ELR (cell line): Measurements from ENCODE around the gene RRP1B.
"Not testable (repeated sequence)": the region's sequence is repeated elsewhere in the genome, so short reads cannot be mapped to it uniquely, and the experiment has no call there.

Experiments used
- DNase-seq: peaks from one replicate; pipeline ENCODE4 v3.0.0-alpha.2; 2015; ENCODE audit warnings: low read depth

The RRP1B gene, protein sequence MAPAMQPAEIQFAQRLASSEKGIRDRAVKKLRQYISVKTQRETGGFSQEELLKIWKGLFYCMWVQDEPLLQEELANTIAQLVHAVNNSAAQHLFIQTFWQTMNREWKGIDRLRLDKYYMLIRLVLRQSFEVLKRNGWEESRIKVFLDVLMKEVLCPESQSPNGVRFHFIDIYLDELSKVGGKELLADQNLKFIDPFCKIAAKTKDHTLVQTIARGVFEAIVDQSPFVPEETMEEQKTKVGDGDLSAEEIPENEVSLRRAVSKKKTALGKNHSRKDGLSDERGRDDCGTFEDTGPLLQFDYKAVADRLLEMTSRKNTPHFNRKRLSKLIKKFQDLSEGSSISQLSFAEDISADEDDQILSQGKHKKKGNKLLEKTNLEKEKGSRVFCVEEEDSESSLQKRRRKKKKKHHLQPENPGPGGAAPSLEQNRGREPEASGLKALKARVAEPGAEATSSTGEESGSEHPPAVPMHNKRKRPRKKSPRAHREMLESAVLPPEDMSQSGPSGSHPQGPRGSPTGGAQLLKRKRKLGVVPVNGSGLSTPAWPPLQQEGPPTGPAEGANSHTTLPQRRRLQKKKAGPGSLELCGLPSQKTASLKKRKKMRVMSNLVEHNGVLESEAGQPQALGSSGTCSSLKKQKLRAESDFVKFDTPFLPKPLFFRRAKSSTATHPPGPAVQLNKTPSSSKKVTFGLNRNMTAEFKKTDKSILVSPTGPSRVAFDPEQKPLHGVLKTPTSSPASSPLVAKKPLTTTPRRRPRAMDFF

GRCh38 chr21:43659136-43660000 is at the start of gene RRP1B, which contains the start of gene HSF2BP:
Gene RRP1B, plus strand, starts transcription at chr21:43659560. Its CDS starts 105 bp downstream, at chr21:43659665.
Gene HSF2BP, minus strand, starts transcription at chr21:43659488. Its CDS starts 1,392 bp downstream, at chr21:43658096.
- DNase-seq: peak; percentile 85

DNA sequence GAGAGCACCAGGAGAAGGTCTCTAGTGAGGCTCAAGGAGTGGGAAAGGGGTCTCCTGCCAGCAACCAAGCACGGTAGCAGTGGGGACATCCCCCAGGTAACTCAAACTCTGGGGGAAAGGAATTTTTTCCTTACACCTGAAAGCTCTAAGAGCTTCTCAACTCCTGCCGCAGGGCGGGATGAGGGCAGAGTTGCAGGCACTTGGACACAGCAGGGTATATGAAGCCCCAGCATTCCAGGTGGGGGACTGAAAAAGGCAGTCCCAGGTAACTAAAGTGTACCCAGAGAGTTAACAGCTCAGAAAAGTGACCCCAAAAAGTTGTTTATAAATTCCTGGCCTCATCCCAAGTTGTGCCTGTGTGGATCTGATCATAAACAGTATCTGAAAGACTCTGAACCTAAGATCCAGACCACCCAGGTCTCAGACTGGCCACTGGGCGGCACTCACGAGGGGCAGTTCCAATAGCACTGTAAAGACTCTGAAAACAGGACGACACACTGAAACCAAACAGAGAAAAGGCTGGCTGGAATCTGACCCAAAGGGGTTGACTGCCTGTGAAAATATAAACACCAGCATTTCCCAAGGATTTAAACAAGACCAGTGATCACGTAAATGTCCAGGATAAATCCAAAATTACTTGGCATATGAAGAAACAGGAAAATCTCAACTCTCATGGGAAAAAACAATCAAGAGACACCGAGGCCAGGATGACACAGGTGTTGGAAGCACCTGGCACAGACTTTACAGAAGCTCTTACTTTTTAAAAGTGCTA is 47.6 kb upstream of the RRP1B start:
- peak; percentile 75 for DNase-seq

DNA sequence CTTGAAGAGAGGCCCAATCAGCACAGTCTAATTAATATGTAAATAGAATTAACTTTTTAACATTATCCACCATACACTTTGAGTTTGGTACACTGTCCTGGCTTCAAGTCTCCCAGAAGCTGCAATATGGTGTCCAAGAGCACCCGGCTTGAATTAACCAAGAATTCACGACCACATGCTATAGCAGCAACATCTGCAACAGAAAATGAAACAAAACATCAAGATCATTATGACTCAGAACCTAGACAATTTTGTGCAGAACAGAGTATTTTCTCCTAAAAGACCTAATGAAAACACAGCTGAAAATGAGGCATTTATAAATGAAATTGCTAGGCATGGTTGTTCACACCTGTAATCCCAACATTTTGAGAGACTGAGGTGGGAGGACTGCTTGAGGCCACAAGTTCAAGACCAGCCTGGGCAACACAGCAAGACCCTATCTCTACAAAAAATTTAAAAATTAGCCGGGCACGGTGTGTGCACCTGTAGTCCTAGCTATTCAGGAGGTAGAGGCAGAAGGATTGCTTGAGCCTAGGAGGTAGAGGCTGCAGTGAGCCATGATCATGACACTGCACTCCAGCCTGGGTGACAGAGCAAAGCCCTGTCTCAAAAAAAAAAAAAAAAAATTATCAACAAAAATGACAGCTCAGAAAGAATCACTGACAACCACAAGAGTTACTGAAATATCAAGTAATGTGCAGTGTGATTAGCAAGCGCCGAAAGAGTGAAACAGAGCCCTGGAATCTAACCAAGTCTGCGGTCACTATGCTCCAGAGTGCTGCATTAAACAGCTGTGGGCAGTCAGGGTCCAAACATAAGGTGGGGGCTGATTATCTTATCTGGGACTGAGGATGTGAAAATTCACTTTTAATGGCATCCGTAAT is 45.4 kb upstream of the RRP1B start:
- DNase-seq: no peak

- DNase-seq: no peak
Measured at GRCh38 chr21:43614839-43615238, 44.5 kb upstream of the RRP1B start.

GRCh38 chr21:43616861-43617260 is 42.5 kb upstream of the RRP1B start:
- not testable (repeated sequence) for DNase-seq

GRCh38 chr21:43618940-43619339 is 40.4 kb upstream of the RRP1B start:
- no peak for DNase-seq

DNA sequence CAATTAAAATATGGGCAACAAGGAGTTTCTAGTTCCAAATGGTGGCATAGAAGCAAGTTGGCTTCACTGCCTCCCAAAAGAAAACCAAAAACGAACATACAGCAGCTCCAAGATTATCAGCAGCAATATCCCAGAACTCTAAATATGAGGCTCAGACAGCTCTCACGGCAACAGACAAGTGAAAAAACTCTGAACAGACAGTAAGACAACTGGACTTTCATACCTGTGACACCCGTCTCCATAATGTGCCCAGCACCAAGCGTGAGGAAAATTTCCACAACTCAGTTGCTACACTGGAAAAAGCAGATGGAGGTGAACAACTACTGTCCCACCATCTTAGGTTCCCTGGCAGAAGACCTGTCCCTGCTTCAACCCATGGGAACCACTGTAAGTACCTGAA is 40.0 kb upstream of the RRP1B start:
- no peak for DNase-seq

GRCh38 chr21:43619856-43620255 is 39.5 kb upstream of the RRP1B start:
- DNase-seq: peak; percentile 45

DNA sequence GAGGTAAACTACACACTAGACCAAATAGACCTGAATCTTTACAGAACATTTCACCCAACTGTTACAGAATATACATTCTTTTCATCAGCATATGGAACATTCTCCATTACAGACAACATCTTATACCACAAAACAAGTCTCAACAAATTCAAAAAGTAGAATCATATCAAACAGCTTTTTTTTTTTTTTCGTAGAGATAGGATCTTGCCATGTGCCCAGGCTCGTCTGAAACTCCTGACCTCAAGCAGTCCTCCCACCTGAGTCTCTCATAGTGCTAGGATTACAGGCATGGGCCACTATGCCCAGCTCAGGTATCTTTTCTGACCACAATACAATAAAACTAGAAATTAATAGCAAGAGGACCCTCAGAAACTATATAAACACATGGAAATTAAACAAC is 36.6 kb upstream of the RRP1B start:
- DNase-seq: no peak

- no peak for DNase-seq
Measured at GRCh38 chr21:43623588-43623987, 35.8 kb upstream of the RRP1B start.

GRCh38 chr21:43624339-43624738 is 35.0 kb upstream of the RRP1B start:
- no peak for DNase-seq

GRCh38 chr21:43626390-43626789 is 33.0 kb upstream of the RRP1B start:
- no peak for DNase-seq

DNA sequence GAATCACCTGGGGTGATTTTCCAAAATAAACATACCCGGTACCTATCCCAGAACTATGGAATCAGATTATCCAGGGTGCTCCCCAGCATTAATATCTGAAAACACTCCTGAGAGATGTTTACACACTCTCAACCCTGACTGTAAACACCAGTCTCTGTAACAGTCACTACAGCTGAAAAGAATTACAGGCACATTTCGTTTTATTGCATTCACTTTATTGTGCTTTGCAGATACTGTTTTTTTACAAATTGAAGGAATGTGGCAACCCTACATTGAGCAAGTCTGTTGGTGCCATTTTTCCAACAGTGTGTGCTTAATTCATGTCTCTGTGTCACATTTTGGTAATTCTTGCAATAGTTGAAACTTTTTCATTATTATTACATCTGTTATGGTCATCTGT is 31.8 kb upstream of the RRP1B start:
- DNase-seq: no peak

DNA sequence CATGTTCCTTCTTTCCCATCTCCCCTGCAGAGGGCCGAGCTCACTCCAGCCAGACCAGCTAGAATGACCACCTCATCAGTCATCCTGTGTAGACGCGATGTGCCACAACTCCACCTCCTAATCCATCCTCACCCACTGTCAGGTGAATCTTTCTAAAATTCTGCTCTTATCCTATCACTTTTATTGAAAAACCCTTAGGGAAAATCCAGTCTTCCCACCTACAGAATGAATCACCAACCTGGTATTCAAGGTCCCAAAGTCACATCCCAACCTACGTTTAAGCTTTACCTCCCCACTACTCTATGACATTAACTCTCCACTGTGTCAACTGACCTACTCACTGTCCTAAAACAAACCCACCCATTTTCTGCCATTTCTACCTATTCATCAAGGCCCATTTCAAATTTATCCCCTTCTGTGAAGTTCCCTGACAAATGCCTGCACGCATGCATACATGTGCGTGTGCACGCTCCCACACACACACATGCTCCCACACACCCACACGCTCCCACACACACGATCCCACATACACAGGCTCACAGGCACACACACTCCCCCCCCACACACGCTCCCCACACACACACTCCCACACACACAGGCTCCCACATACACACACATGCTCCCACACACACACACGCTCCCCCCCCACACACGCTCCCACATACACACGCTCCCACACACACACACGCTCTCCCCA is 27.8 kb upstream of the RRP1B start:
- DNase-seq: no peak

GRCh38 chr21:43632373-43632905 is 26.9 kb upstream of the RRP1B start:
- DNase-seq: no peak

DNA sequence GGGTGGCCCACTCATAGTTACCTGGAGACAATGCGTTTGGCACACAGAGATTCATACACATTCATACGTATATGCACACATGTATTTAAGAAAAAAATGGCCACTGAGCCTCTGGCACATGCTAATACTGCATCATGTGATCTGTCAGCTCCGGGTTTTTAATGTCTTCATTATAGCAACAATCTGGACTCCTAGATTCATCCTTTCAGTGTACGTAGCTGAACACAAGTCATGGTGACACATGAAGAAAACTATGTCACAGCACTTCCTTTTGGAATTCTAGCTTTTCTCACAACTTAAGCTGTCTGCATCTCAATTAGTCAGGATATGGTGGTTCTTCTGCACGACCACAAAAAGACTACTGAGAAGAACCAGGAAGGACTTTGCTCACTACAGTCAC is 24.7 kb upstream of the RRP1B start:
- peak; percentile 62 for DNase-seq

- DNase-seq: no peak
Measured at GRCh38 chr21:43635436-43635835, 23.9 kb upstream of the RRP1B start.

- DNase-seq: no peak
Measured at GRCh38 chr21:43637530-43638158, 21.7 kb upstream of the RRP1B start.
